GM19238 (cell line): ENCODE measurements around the gene UNC13D.
"Not testable (repeated sequence)": the region's sequence is repeated elsewhere in the genome, so short reads cannot be mapped to it uniquely, and the experiment has no call there.

Experiments used
- DNase-seq: peaks from one replicate; pipeline ENCODE4 v3.0.0; 2011; ENCODE audit warnings: low spot score; ENCODE audit not compliant: insufficient read length

Gene UNC13D

GRCh38 chr17:75851693-75851991 lies 7.4 kb upstream of the UNC13D start:
- DNase-seq, result not testable (repeated sequence)

GRCh38 chr17:75850928-75851692 lies 6.9 kb upstream of the UNC13D start:
- DNase-seq, result no peak

GRCh38 chr17:75849724-75850123 lies 5.5 kb upstream of the UNC13D start:
- no peak for DNase-seq

GRCh38 chr17:75849279-75849646 lies 5.1 kb upstream of the UNC13D start:
- DNase-seq, result no peak

- no peak for DNase-seq
These were observed 4.5 kb upstream of the UNC13D start for GRCh38 chr17:75848523-75849278.

GRCh38 chr17:75847614-75848522 lies 3.7 kb upstream of the UNC13D start:
- DNase-seq, result no peak

GRCh38 chr17:75846692-75847613 lies 2.7 kb upstream of the UNC13D start:
- no peak for DNase-seq

GRCh38 chr17:75845933-75846691 lies 1.9 kb upstream of the UNC13D start:
- no peak for DNase-seq

- DNase-seq, result peak; percentile 94
These were observed 981 bp upstream of the UNC13D start for GRCh38 chr17:75845058-75845711.

- no peak for DNase-seq
These were observed 390 bp upstream of the UNC13D start for GRCh38 chr17:75844530-75845057.

- no peak for DNase-seq
These were observed 1.1 kb downstream of the UNC13D start for GRCh38 chr17:75842963-75843576.

- no peak for DNase-seq
These were observed 1.8 kb downstream of the UNC13D start for GRCh38 chr17:75842411-75842810.

- DNase-seq, result no peak
These were observed 3.4 kb downstream of the UNC13D start for GRCh38 chr17:75840799-75841164.

GRCh38 chr17:75839942-75840798 lies 4.0 kb downstream of the UNC13D start:
- no peak for DNase-seq

GRCh38 chr17:75838410-75838809 lies 5.8 kb downstream of the UNC13D start:
- no peak for DNase-seq

- DNase-seq, result no peak
These were observed 6.3 kb downstream of the UNC13D start for GRCh38 chr17:75837899-75838298.

- DNase-seq, result no peak
These were observed 7.6 kb downstream of the UNC13D start for GRCh38 chr17:75836605-75837004.

- DNase-seq, result no peak
These were observed 8.6 kb downstream of the UNC13D start for GRCh38 chr17:75835654-75835987.
